HepG2 (cell line): ENCODE results near the gene SGF29. TPM values are rescaled to one million over a fixed set of nuclear protein-coding genes. Genes with fewer than 3 reads are reported as not detected.

ENCODE experiments used
- CEBPB ChIP-seq: IDR thresholded peaks from 2 replicates; pipeline ENCODE4 v1.6.1; 2011; ENCODE audit warnings: low read depth, low read length, improper control_type of control experiment, borderline replicate concordance
- E2F2 ChIP-seq: sonication (generic); formaldehyde crosslinking; IDR thresholded peaks from 2 replicates; pipeline ENCODE4 v1.4.0; 2020; ENCODE audit warnings: missing genetic modification reagents, borderline replicate concordance
- ETV6 ChIP-seq: sonication (generic); formaldehyde crosslinking; conservative IDR thresholded peaks from 2 replicates; pipeline ENCODE4 v1.4.0; 2020; ENCODE audit warnings: missing genetic modification reagents
- GMEB1 ChIP-seq: sonication (generic); formaldehyde crosslinking; IDR thresholded peaks from 2 replicates; pipeline ENCODE4 v1.5.1; 2020; ENCODE audit warnings: missing genetic modification reagents, mild to moderate bottlenecking, borderline replicate concordance
- HDAC1 ChIP-seq: sonication (generic); formaldehyde crosslinking; IDR thresholded peaks from 2 replicates; pipeline ENCODE4 v1.5.1; 2020; ENCODE audit warnings: mild to moderate bottlenecking, missing genetic modification reagents
- NBN ChIP-seq: fragments of 450-650 bp; conservative IDR thresholded peaks from 2 replicates; pipeline ENCODE4 v1.6.1; 2017
- NFAT5 ChIP-seq: sonication (generic); formaldehyde crosslinking; IDR thresholded peaks from 2 replicates; pipeline ENCODE4 v1.4.0; 2020; ENCODE audit warnings: missing genetic modification reagents
- ONECUT2 ChIP-seq: sonication (generic); formaldehyde crosslinking; IDR thresholded peaks from 2 replicates; pipeline ENCODE4 v1.4.0; 2020; ENCODE audit warnings: missing genetic modification reagents
- ZNF12 ChIP-seq: sonication (generic); formaldehyde crosslinking; IDR thresholded peaks from 2 replicates; pipeline ENCODE4 v1.5.0; 2020; ENCODE audit warnings: missing genetic modification reagents
- ZNF737 ChIP-seq: sonication (generic); formaldehyde crosslinking; IDR thresholded peaks from 2 replicates; pipeline ENCODE4 v1.5.0; 2020; ENCODE audit warnings: missing genetic modification reagents, mild to moderate bottlenecking, borderline replicate concordance
- ZNF781 ChIP-seq: sonication (generic); formaldehyde crosslinking; IDR thresholded peaks from 2 replicates; pipeline ENCODE4 v1.5.1; 2020; ENCODE audit warnings: borderline replicate concordance, mild to moderate bottlenecking, missing genetic modification reagents; ENCODE audit errors: not compliant biosample characterization
- polyA plus RNA-seq, 8 experiments: library from polyadenylated mRNA; depleted of rRNA in 3 of 8; stranded (reverse) in 7 of 8; unstranded in 1 of 8; fragments of >200 nt; fragmentation: Illumina TruSeq in 4 of 8; extraction: Trizol in 4 of 8; gene quantifications; 2 replicates each; pipeline versions ENCODE4 v1.2.1 to v1.2.3, GENCODE V29; 2011 to 2016; ENCODE audit warnings: low read depth in 4 of 8, missing spikeins in 1 of 8, mixed read lengths in 1 of 8; ENCODE audit not compliant: insufficient read depth in 1 of 8
- total RNA-seq, 5 experiments: library from RNA; depleted of rRNA; stranded (reverse); fragments of >200 nt; fragmentation: Illumina TruSeq; extraction: Trizol; gene quantifications; 2 replicates each; pipeline ENCODE4 v1.2.3, GENCODE V29; 2016; ENCODE audit warnings: low read depth in 1 of 5
- TF ChIP-seq, protein P1 (sequence below): sonication (generic); formaldehyde crosslinking; IDR thresholded peaks from 2 replicates; pipeline ENCODE4 v1.8.0; 2022; ENCODE audit warnings: low read depth, missing genetic modification reagents
- TF ChIP-seq, protein P2 (sequence below): sonication (generic); formaldehyde crosslinking; IDR thresholded peaks from 2 replicates; pipeline ENCODE4 v1.8.1; 2022; ENCODE audit warnings: low read depth, mild to moderate bottlenecking, missing genetic modification reagents

Gene SGF29
- total and polyA plus RNA-seq, 2 of the 13 experiments (the other 11 are each of a cell fraction or from before 2014, with no cell fraction given): 5.0 to 29.4 TPM

DNA sequence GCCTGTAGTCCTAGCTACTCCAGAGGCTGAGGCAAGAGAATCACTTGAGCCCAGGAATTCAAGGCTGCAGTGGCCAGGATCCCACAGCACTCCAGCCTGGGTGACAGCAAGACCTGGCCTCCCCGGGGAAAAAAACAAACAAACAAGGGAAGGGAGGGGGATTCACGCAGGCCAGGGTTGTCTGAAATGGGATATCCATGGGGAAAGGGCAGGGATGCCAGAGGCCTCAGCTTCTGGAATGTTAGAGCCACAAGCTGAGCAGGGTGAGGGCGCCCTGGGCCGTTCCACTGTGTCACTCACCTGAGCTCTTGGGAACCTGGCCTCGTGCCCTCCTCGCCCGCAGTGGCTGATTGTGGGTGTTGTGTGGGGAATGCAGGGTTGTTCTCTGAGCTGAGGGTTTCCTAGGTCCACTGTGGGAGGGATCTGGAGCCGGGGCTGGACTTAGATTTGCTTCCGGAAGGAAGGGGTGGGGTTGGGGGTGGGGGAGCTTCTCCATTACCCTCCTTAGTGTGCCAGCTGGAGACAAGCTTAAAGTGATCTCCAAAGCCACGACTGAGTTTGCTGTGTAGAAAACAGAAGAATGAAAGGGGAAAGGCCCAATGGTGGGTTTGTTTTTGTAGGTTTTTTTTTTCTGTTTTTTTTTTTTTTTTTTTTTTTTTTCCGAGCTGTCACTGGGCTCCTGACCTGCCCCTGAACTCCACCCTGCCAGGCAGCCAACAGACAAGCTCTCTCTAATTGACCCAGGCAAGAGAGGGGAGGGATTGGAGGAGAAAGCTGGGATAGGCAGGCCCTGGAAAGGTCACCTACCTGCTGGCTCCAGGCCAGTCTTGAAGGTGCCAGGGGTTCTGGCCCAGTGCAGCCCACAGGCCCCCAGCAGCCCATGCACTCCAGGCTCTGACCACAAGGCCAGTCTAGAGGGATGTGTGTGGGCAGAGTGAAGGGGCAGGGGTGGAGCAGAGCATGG lies 56.2 kb downstream of the SGF29 start, which contains the start of gene SULT1A1 (continued):
- TF ChIP-seq NFAT5 (no peak), ZNF781 (CRISPR knock-in tag) (peak; percentile 78), HDAC1 (CRISPR knock-in tag) (peak; percentile 84), ZNF737 (0 out of 2 replicates have a peak, but pooled peaks have one; percentile 75), GMEB1 (CRISPR knock-in tag) (peak; percentile 43; the same call in 1 of the 2 replicates), E2F2 (CRISPR knock-in tag) (no peak), CEBPB (no peak), ZNF12 (CRISPR knock-in tag) (no peak), ETV6 (CRISPR knock-in tag) (no peak), ONECUT2 (CRISPR knock-in tag) (no peak), NBN (no peak; the same call in 1 of the 2 replicates)
- TF ChIP-seq, protein P1, sequence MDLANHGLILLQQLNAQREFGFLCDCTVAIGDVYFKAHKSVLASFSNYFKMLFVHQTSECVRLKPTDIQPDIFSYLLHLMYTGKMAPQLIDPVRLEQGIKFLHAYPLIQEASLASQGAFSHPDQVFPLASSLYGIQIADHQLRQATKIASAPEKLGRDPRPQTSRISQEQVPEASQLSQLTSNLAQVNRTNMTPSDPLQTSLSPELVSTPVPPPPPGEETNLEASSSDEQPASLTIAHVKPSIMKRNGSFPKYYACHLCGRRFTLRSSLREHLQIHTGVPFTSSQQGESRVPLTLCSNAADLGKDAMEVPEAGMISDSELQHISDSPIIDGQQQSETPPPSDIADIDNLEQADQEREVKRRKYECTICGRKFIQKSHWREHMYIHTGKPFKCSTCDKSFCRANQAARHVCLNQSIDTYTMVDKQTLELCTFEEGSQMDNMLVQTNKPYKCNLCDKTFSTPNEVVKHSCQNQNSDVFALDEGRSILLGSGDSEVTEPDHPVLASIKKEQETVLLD: no peak
- TF ChIP-seq, protein P2, sequence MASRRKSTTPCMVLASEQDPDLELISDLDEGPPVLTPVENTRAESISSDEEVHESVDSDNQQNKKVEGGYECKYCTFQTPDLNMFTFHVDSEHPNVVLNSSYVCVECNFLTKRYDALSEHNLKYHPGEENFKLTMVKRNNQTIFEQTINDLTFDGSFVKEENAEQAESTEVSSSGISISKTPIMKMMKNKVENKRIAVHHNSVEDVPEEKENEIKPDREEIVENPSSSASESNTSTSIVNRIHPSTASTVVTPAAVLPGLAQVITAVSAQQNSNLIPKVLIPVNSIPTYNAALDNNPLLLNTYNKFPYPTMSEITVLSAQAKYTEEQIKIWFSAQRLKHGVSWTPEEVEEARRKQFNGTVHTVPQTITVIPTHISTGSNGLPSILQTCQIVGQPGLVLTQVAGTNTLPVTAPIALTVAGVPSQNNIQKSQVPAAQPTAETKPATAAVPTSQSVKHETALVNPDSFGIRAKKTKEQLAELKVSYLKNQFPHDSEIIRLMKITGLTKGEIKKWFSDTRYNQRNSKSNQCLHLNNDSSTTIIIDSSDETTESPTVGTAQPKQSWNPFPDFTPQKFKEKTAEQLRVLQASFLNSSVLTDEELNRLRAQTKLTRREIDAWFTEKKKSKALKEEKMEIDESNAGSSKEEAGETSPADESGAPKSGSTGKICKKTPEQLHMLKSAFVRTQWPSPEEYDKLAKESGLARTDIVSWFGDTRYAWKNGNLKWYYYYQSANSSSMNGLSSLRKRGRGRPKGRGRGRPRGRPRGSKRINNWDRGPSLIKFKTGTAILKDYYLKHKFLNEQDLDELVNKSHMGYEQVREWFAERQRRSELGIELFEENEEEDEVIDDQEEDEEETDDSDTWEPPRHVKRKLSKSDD (CRISPR knock-in tag): 0 out of 2 replicates have a peak, but pooled peaks have one; percentile 47
